Ramos (cell line): ENCODE measurements around the gene LCE6A.

Experiments
- in situ Hi-C: fragments of 300-500 bp; cut with MboI; formaldehyde crosslinking; loops from one replicate; pipeline ENCODE4 v1.14.3; 2022; ENCODE audit warnings: low sequenced_read_pairs; ENCODE audit not compliant: unreplicated experiment

LCE6A gene

GRCh38 chr1:152842556-152842955, at the start of gene LCE6A:
TSS of gene LCE6A (plus strand) at chr1:152842856. CDS start at chr1:152843521, 665 bp downstream.
- in situ Hi-C loops, result no loop called here

GRCh38 chr1:152795686-152796085, 47.0 kb upstream of the LCE6A start:
- in situ Hi-C loops, result no loop called here

- in situ Hi-C loops, result no loop called here
These were observed 46.2 kb upstream of the LCE6A start, which contains the start of gene LCE1D for GRCh38 chr1:152796421-152796820. TSS of gene LCE1D (plus strand) at chr1:152796721. CDS start at chr1:152797795, 1,074 bp downstream.

DNA sequence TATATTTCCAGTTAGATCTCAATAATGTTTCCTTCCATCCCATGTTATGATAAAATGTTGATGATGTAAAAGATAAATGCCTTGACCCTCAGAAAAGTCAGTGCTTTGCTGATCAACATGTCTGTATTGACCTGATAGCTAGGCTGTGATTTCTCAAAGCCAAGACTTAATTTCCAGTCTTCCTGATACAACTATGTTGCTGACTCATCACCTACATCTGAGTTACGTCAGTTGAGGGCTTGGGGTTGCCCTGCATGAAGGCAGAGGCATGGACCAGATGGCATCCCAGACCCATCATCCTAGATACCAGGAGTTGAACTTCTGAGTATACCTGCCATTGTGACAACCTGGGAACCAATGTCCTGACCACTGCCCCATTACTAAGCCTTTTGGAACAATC, 41.3 kb upstream of the LCE6A start:
- in situ Hi-C loops, result no loop called here

DNA sequence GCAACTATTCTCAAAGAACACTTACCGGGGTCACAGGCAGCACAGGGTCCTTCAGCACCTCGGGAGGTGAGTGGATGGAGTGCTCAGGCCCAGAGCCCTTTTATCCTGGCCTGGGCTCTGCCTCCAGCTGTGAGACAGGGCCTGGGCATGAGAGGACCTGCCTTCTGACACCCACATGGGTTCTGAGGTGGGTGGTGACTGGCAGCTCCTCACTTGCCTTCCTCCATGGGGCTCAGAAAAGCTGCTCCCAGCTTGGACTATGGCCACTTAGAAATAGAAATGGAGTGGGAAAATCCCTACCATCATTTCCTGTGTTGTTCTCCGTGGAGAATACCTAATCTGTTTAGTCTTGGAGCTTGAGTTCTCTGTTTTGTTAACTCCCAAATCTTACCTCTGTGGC, 36.1 kb upstream of the LCE6A start, which contains the start of gene LCE1C:
TSS of gene LCE1C (minus strand) at position 76 of the 400 bp plus-strand sequence. CDS start 1,173 bp downstream, outside the sequence.
- in situ Hi-C loops, result no loop called here

GRCh38 chr1:152811050-152811449, 31.6 kb upstream of the LCE6A start:
- in situ Hi-C loops, result no loop called here

DNA sequence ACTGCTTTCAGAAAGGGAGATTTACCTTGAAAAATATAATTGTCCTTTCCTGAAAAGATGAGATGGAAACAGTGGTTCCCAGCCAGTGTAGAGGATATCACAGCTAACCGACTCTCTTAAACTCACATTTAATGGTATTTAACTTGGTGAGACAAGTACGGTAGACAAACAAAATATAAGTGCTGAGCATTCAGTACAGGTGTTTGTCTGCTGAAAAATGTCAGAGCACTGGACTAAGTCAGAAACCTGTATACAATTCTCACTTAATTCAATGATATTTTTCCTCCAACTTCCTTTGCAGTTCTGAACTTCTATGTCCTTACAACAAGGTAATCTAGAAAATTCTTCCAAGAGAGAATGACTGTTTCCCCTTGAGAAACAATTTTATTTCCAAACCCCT, 31.0 kb upstream of the LCE6A start, which contains the start of gene LCE1B:
TSS of gene LCE1B (plus strand) at position 301 of the 400 bp plus-strand sequence. CDS start 476 bp downstream, outside the sequence.
- in situ Hi-C loops, result no loop called here

DNA sequence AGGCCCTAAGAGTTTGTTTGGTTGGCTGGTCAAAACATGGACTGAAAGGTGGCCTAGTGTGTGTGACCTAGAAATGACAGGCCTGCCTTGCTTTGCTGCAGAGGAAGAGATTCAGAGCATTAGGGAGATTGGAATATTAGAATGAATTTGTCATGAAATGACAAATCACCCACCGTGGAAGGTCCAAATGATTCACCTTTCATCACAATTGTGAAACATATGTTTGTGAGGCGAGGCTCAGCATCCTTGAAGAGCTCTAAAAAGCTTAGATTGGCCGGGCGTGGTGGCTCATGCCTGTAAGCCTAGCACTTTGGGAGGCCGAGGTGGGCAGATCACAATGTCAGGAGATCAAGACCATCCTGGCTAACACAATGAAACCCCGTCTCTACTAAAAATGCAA, 25.3 kb upstream of the LCE6A start:
- in situ Hi-C loops, result no loop called here

DNA sequence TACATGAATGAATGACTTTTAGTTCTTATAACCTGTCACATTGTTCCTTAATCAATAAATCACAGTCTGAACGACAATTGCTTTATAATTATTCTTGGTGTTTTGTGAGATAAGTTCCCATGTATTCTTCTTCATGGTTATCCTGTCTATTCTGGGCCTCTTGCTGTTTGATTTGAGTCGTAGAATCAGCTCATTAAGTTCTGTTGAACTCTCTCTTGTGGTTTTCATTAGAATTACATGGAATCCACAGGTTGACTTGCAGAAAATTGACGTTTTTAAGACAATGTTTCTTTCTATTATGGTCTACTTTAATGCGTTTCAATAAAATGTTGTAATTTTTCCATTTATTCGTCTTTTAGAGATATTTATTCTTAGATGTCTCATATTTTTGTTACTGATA, 19.4 kb upstream of the LCE6A start:
- in situ Hi-C loops, result no loop called here

DNA sequence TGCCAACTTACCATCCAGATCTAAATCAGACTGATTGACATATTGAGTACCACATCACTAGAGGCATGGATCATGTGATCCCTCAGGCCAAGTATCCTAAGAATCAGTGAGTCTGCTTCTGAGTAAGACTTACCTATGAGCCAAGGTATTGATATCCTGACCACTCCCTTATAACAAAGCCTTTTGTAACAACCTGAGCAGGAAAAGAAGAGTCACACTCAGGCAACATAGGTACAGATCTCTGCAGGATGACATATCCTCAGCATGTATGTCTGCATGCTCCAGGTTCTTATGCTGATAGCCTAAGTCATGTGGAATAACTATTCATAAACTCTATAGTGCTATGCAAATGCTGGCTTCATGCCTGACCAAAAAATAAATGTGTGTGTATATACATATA, 17.7 kb upstream of the LCE6A start:
- in situ Hi-C loops, result no loop called here

DNA sequence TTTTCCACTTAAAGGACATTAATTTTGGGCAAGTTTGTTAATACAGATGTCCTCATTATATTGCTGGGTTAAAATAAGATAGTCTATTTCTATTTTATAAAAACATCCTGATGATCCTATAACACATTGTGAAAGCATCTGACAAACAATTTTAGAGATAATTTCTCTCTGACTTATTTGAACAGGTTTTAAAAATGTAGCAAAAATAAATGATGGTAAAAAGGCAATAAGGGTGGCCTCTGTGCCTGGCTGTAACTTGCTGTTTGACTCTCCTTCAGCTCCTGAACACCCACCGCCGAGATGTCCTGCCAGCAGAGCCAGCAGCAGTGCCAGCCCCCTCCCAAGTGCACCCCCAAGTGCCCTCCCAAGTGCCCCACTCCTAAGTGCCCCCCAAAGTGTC, 15.5 kb upstream of the LCE6A start, which contains the start of gene LCE1A:
TSS of gene LCE1A (plus strand) at position 301 of the 400 bp plus-strand sequence. CDS start at position 301, 0 bp downstream.
- in situ Hi-C loops, result no loop called here

GRCh38 chr1:152836870-152837269, 5.8 kb upstream of the LCE6A start:
- in situ Hi-C loops, result no loop called here

- in situ Hi-C loops, result no loop called here
These were observed 13.0 kb downstream of the LCE6A start for GRCh38 chr1:152855661-152856060.

DNA sequence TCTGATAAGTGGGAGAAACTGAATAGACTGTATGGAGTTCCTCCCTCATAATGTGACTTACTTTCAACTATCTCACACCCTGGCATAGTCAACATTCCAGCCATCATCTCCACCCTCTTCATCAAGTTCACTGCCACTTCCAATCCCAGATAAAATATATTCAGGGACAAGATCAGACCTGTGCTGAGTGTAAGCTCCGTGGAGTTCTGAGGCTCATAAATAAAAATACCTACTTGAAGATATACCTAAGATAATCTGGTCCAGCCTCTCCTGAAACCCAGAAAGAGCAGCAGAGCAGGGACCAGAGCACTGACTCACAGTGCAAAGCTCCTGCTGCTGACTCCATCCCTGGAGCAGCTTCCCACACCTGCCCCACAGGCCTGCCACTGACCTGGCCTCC, 15.4 kb downstream of the LCE6A start:
- in situ Hi-C loops, result no loop called here

DNA sequence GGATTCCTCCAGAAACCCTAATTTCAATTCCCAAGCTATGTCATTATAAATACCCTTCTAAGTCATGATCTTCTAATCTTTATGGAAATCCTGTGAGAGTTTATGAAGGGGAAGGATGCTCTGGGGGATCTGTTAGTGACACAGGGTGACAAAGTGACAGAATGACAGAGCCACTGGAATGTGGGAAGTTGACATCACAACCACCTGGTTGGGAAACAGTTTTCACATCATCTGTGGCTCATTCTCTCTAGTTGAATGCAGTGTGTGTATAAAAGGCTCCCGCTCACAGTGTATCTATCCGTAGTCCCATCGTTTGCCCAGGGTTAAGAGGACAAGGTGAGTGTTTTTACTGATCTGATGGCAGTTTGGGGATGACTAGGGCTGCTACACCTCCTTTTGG, 17.0 kb downstream of the LCE6A start, which contains the start of gene LCE7A:
TSS of gene LCE7A (plus strand) at position 301 of the 400 bp plus-strand sequence. CDS start 702 bp downstream, outside the sequence.
- in situ Hi-C loops, result no loop called here

DNA sequence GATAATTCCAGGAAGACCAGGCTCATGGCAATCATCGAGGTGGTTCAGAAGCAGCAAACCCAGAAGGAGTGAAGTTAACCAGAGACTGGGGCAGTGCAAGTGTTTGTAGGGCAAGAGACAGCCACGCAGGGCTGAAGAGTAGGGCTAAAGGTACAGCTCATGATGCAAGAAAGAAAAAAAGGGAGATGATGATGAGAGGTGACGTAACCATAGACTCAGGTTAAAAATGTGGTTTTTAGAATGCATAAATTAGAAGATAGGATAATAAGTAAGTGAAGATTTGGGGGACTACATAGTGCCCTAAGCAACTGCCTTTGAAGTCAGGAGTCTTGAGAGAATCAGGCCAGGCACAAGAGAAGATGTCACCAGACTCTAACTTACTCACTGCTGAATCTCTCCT, 17.5 kb downstream of the LCE6A start:
- in situ Hi-C loops, result no loop called here

DNA sequence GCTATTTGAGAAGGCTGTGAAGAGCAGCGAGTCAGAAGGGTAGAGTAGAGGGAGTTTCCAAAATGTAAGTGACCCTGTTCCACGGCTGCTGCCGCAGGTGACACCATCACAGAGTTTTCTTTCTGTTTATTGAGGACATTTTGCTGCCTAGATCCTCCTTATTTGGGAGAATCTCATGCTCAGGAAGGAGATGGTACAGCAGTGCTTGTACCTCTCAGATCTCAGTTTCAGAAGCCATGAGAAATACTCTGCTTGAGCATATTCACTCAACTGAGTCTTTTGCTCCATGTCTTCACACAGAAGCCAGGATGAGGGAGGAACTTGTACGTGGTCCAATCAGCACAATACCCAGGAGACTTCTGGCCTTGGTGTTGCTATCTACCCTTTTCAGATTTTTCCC, 18.7 kb downstream of the LCE6A start:
- in situ Hi-C loops, result no loop called here

- in situ Hi-C loops, result no loop called here
These were observed 21.8 kb downstream of the LCE6A start for GRCh38 chr1:152864443-152864842.

GRCh38 chr1:152866321-152866720, 23.7 kb downstream of the LCE6A start:
- in situ Hi-C loops, result no loop called here

DNA sequence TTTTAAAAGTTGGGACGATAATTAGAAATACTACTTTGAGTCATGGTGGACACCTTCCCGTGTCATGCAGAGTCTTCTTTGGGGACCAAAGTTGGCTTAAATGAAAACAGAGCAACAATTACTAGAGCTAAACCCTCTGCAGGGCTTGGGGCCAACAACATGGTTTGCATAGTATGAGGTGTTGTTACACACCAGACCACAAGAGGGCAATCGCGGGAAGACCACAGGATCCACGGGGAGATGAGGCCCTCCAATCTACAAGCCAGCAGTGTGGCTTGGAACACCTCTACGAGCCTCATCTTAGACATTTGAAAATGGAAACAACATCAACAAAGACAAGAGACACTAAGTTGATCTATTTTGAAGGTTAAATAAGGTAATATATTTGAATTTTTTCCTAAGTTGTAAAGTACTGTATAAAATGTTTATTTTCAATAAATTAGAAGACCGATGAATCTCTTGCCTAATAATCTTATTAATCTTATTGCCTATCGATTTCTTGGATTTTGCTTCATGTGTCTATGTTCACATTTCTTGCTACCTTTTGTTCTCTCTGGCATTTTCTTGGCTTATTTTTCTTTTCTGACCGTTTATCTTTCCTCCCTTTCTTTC, 27.3 kb downstream of the LCE6A start:
- in situ Hi-C loops, result no loop called here

DNA sequence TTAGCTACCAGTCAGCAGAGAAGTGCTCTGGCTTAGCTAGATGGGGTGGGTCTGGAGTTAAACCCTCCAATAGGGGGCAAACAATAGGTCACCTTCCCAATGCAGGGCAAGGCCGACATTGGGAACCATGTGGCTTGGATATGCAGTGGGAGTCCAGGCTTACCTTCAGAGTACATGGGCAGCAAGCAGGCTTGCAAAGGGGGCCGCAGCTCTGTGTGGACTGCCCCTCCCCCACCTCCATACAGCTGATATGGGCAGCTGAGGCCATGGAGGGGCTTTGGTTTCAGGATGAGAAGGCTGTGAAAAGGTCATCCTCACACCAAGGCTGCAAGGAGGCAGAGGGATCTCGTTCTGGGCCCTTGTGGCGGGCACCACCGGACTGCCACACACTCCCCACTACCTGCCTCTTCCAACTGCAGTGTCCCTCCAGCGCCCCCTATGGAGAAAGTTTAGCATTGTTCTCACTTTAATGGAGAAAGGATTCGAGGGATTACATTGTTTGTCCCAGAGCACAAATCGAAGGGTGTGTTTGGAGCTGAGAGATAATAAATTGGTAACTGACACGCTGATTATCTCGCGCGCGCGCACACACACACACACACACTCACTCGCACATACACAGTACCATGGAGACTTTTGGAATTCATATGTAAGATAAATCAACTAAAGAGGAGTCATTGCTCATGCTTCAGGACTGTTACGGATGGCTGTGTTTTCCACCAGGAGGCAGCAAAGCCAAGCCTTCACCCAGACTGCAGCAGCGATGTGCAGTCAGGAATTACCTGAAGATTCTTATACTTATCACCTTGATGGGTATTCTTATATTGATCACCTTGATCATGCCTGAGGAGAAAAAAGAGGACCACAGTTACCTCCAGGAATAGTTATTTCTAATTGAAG, 28.4 kb downstream of the LCE6A start:
- in situ Hi-C loops, result no loop called here
